Activated naive CD4-positive, alpha-beta T cell treated with anti-CD3 and anti-CD28 coated beads, Interleukin-2, amount 50 U/mL, for 72 hours (primary cell): ENCODE data around the gene MLXIP. TPM values are rescaled to one million over a fixed set of nuclear protein-coding genes. Genes with fewer than 3 reads are reported as not detected.
A peak's percentile ranks its signal among the peaks of the same experiment; 100 is the strongest.
"Not testable (repeated sequence)": the region's sequence is repeated elsewhere in the genome, so short reads cannot be mapped to it uniquely, and the experiment has no call there.

Experiments
- ATAC-seq, 2 donors: fragments of 150-1000 bp; cut with Tn5 transposase; 2 replicates each; pipeline ENCODE4 v1.10.0; 2021; ENCODE audit warnings: mild to moderate bottlenecking in 2 of 2, moderate library complexity in 2 of 2
- DNase-seq, 2 donors: peaks; one replicate each; pipeline ENCODE4 v3.0.0; 2021 to 2022; ENCODE audit warnings: low spot score in 2 of 2
- H3K27ac Mint-ChIP-seq, 2 donors: one replicate each; pipeline ENCODE4 v1.8.0; 2022; ENCODE audit warnings: mild to moderate bottlenecking in 2 of 2, mixed read lengths in 2 of 2
- H3K36me3 Mint-ChIP-seq, 2 donors: one replicate each; pipeline ENCODE4 v1.8.0; 2022; ENCODE audit warnings: mixed read lengths in 2 of 2
- H3K9me3 Mint-ChIP-seq, 2 donors: one replicate each; pipeline ENCODE4 v1.8.0; 2022; ENCODE audit warnings: mixed read lengths in 2 of 2
- total RNA-seq, 2 donors: library from RNA; stranded (reverse); gene quantifications; one replicate each; pipeline ENCODE4 v1.2.3, GENCODE V29; 2022

The MLXIP gene
- total RNA-seq = 10 to 100 TPM; 34.9 to 36.0 TPM

DNA sequence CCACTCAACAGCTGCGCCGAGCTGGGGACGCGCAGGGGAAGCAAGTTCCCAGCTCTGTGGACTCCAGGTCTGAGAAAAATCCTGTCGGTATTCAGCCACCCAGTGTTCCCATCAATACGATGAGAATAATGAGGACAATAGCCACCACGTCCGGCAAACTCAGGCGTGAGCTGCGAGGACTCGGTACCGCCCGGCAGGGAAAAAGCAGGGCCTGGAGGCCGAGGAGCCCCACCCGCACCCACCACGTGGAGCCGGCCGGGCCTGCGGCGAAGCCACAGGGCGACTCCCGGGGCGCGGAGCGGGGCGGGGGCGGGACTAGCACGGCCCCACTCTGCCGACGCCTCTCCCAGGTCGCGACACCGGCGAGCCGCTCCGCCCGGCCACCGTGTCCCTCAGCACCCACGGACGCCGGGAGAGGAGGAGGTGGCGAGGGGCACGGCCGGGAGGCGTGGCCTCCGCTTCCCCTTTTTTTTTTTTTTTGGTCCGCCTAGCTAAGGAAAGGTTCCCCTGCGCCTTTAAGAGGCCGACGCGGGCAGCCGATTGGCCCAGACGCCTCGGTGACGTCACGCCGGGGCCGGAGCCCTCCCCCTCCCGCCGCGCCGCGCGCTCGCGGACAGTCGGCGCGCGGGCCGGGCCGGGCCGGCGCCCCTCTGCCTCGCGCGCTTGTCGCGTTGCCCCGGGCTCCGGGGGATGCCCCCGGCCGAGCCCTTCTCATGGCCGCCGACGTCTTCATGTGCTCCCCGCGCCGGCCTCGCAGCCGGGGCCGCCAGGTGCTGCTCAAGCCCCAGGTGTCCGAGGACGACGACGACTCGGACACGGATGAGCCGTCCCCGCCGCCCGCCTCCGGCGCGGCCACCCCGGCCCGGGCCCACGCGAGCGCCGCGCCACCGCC, at the start of gene MLXIP:
TSS of gene MLXIP (plus strand) at position 616 of the 892 bp plus-strand sequence. CDS start at position 714, 98 bp downstream.
- peaks cover 12 to 15% of the 10 kb centered on the region in 2 donors for H3K36me3 Mint-ChIP-seq
- no peaks in the 10 kb centered on the region for H3K9me3 Mint-ChIP-seq

DNA sequence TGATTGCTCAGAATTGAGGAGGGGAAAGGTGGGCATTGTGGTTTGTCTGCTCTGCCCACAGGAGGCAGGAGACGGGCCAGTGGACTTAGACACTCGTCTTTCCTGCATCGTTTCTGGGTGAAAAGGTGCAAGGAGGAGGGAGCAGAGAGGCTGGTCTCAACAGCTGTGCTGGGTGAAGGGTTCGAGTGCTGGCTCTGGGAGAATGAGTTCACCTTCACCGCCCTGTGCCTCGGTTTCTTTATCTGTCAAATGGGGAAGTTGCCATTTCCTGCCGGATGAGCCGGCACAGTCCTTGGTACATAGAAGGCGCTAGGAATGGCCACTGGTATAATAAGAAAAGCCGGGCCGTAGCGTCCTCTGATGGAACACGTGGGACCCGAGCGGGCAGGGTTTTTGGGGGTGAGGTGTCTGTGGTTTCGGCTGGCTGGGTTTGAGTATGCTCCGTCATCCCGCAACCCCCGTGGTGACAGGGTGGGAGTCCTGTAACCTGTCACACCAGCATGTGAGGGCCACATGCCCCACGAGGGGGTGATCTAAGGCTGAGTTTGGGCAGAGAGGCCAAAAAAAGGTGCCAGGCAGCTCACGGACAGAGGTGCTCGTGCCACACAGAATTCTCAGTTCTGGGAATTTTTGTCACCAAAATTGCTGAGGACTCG, 49.5 kb upstream of the MLXIP start:
- H3K27ac Mint-ChIP-seq = no peak overlapping the region
- H3K9me3 Mint-ChIP-seq = no peaks in the 10 kb centered on the region
- H3K36me3 Mint-ChIP-seq = no peaks in the 10 kb centered on the region
- ATAC-seq (peak; percentile 49 to 50), DNase-seq (no peak)

More for the DNA sequence above, at the start of gene MLXIP:
- peak; percentile 89 to 91 for DNase-seq
- ATAC-seq = peak; percentile 67 to 78
- peak within 1 kb of the TSS; percentile 73 to 91 for H3K27ac Mint-ChIP-seq

GRCh38 chr12:122029620-122030423, 48.7 kb upstream of the MLXIP start:
- DNase-seq (no peak), ATAC-seq (no peak)
- no peak overlapping the region for H3K27ac Mint-ChIP-seq
- no peaks in the 10 kb centered on the region for H3K9me3 Mint-ChIP-seq
- no peaks in the 10 kb centered on the region for H3K36me3 Mint-ChIP-seq

GRCh38 chr12:122030424-122031035, 48.0 kb upstream of the MLXIP start:
- ATAC-seq = no peak
- H3K9me3 Mint-ChIP-seq = no peaks in the 10 kb centered on the region
- H3K36me3 Mint-ChIP-seq = no peaks in the 10 kb centered on the region
- peak overlapping the region; percentile 72 to 77 for H3K27ac Mint-ChIP-seq
- DNase-seq = no peak

- no peaks in the 10 kb centered on the region for H3K9me3 Mint-ChIP-seq
- H3K36me3 Mint-ChIP-seq = no peaks in the 10 kb centered on the region
- DNase-seq (peak in 1 of 2 donors; percentile 74), ATAC-seq (peak; percentile 75 to 81)
- H3K27ac Mint-ChIP-seq = peak overlapping the region in 1 of 2 donors; percentile 77
These were observed 47.0 kb upstream of the MLXIP start for GRCh38 chr12:122031342-122032216.

DNA sequence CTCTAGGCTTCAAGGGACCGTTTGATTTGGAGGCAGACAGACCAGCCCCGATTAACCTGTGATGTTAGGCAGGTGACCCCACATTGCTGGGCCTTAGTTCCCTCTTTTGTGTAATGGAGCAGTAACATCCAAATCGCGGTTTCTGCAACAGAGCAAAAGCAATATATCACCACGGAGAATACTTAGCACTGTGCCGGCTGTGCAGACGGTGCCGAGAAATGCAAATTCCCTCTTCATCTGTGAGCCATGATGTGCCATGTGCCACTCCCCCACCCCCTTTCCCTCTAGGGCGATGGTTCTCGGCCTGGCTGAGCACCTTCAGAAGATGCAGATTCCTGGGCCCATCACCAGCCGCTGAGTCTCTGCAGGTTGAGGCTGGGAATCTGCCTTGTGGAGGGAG, 46.0 kb upstream of the MLXIP start:
- no peak for ATAC-seq
- DNase-seq = no peak
- no peaks in the 10 kb centered on the region for H3K9me3 Mint-ChIP-seq
- no peaks in the 10 kb centered on the region for H3K36me3 Mint-ChIP-seq
- H3K27ac Mint-ChIP-seq = no peak overlapping the region

GRCh38 chr12:122035292-122035691, 43.3 kb upstream of the MLXIP start:
- no peak for ATAC-seq
- Mint-ChIP-seq H3K36me3 (no peaks in the 10 kb centered on the region), H3K9me3 (no peaks in the 10 kb centered on the region), H3K27ac (no peak overlapping the region)
- no peak for DNase-seq

DNA sequence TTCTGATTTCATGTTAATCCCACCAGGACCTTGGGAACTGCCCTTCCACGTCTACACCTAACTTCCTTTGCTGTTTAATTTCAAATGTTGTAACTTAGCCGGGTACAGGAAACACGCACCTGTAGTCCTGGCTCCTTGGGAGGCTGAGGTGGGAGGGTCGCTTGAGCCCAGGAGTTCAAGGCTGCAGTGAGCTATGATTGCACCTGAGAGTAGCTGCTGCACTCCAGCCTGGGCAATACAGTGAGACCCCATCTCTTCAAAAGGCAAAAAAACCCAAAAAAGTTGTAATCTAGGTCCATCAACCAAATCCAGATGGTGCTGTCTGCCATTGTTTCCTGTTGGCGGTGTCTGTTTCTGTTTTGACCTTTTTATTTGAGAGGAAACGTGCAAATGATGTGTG, 42.4 kb upstream of the MLXIP start:
- Mint-ChIP-seq H3K36me3 (no peaks in the 10 kb centered on the region), H3K9me3 (no peaks in the 10 kb centered on the region), H3K27ac (no peak overlapping the region)
- no peak for ATAC-seq
- DNase-seq = no peak

- Mint-ChIP-seq H3K9me3 (no peaks in the 10 kb centered on the region), H3K36me3 (no peaks in the 10 kb centered on the region), H3K27ac (peak overlapping the region in 1 of 2 donors; percentile 50)
- DNase-seq = no peak
- ATAC-seq = no peak
These were observed 37.8 kb upstream of the MLXIP start for GRCh38 chr12:122040579-122041386.

- DNase-seq, ATAC-seq, H3K36me3 Mint-ChIP-seq, H3K9me3 Mint-ChIP-seq: not testable (repeated sequence)
- peak overlapping the region in 1 of 2 donors; percentile 50 for H3K27ac Mint-ChIP-seq
These were observed 37.1 kb upstream of the MLXIP start for GRCh38 chr12:122041458-122041857.

GRCh38 chr12:122042910-122043309, 35.6 kb upstream of the MLXIP start:
- no peak for ATAC-seq
- H3K9me3 Mint-ChIP-seq = no peaks in the 10 kb centered on the region
- H3K27ac Mint-ChIP-seq = peak overlapping the region in 1 of 2 donors; percentile 49
- no peaks in the 10 kb centered on the region for H3K36me3 Mint-ChIP-seq
- no peak for DNase-seq

DNA sequence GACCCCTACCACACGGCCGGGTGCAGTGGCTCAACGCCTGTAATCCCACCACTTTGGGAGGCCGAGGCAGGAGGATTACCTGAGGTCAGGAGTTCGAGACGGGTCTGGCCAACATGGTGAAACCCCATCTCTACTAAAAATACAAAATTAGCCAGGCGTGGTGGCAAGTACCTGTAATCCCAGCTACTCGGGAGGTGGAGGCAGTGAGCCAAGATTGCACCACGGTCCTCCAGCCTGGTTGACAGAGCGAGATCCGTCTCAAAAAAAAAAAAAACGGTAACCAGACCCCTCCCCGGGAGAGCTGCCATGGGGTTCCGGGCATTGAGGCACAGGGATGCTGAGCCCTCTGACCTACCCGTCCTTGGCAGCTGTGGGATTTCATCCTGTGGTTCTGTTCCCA, 35.1 kb upstream of the MLXIP start:
- Mint-ChIP-seq H3K9me3 (no peaks in the 10 kb centered on the region), H3K36me3 (no peaks in the 10 kb centered on the region), H3K27ac (no peak overlapping the region)
- DNase-seq = no peak
- ATAC-seq = no peak

DNA sequence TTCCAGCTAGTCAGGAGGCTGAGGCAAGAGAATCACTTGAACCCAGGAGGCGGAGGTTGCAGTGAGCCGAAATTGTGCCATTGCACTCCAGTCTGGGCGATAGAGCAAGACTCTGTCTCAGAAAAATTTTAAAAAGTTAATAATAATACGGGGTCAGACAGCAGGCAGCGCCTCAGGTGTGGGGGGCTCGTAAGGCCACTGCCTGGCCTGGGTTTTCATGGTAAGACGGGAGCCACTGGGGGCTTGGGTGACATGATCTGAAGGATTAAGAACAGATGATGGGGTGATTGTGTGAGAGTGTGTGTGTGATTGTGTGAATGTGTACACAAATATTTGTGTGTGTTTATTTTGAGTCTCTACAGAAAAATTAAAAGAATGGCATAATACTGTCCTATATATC, 33.3 kb upstream of the MLXIP start:
- Mint-ChIP-seq H3K27ac (no peak overlapping the region), H3K36me3 (no peaks in the 10 kb centered on the region), H3K9me3 (no peaks in the 10 kb centered on the region)
- DNase-seq (no peak), ATAC-seq (no peak)

DNA sequence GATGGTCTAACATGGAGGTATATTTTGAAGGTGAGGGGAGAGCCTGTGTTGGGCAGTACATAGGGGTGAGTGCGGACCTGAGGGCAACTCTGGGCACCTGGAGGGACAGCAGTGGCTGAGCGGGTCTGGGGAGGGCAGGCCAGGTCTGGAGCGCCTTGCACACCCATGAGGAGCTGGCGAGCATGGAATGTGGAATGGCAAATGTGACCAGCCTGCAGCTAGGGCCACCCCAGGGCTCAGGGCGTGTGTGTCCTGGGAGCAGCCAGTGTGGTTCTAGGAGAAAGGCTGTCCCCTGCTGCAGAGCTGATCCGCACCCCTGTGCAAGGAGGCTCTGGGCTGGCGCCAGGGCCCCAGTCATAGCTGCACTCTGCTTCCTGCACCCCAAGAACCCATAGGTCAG, 32.4 kb upstream of the MLXIP start:
- ATAC-seq (no peak), DNase-seq (no peak)
- Mint-ChIP-seq H3K36me3 (no peaks in the 10 kb centered on the region), H3K9me3 (no peaks in the 10 kb centered on the region), H3K27ac (no peak overlapping the region)

DNA sequence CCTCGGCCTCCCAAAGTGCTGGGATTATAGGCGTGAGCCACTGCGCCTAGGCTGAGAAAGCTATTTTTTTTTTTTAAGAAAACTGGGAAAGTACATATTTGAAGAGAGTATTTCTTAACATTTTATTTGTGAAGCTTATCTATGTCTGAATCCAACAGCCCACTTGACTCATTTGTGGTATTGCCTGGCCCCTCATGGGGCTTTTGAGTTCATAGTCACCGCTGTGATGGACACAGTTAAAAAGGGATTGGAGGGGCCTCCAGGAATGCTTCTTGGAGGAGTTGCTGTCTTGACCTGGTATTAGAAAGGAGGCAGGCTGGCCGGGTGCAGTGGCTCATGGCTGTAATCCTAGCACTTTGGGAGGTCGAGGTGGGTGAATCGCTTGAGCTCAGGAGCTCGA, 30.4 kb upstream of the MLXIP start:
- no peak overlapping the region for H3K27ac Mint-ChIP-seq
- H3K9me3 Mint-ChIP-seq = no peaks in the 10 kb centered on the region
- H3K36me3 Mint-ChIP-seq = no peaks in the 10 kb centered on the region
- DNase-seq = no peak
- no peak for ATAC-seq
